SK-N-SH treated with all-trans-retinoic acid at 6 μM for 48 hours (cell line): Measurements from ENCODE around the gene ERGIC1.

Experiments used
- ARNTL ChIP-seq: fragments of 450-650 bp; formaldehyde crosslinking; IDR thresholded peaks from 2 replicates; pipeline ENCODE4 v1.5.0; 2020; ENCODE audit warnings: low read depth, mild to moderate bottlenecking, moderate library complexity, borderline replicate concordance
- BACH2 ChIP-seq: fragments of 250-450 bp; sonication (Bioruptor Pico); IDR thresholded peaks from 2 replicates; pipeline ENCODE4 v1.9.0; 2021; ENCODE audit warnings: mild to moderate bottlenecking, borderline replicate concordance
- CREB5 ChIP-seq: fragments of 250-450 bp; sonication (Bioruptor Pico); IDR thresholded peaks from 2 replicates; pipeline ENCODE4 v1.5.1; 2020; ENCODE audit warnings: low read depth, mild to moderate bottlenecking, moderate library complexity
- CSDC2 ChIP-seq: fragments of 250-450 bp; sonication (Bioruptor Pico); IDR thresholded peaks from 2 replicates; pipeline ENCODE4 v1.5.0; 2020; ENCODE audit warnings: mild to moderate bottlenecking, moderate library complexity
- CSRNP3 ChIP-seq: fragments of 250-450 bp; sonication (Bioruptor Pico); IDR thresholded peaks from 2 replicates; pipeline ENCODE4 v1.5.1; 2021; ENCODE audit warnings: mild to moderate bottlenecking, moderate library complexity
- ISL1 ChIP-seq: fragments of 250-450 bp; sonication (Bioruptor Pico); IDR thresholded peaks from 2 replicates; pipeline ENCODE4 v2.1.2; 2022; ENCODE audit warnings: mild to moderate bottlenecking, moderate library complexity
- OSR1 ChIP-seq: fragments of 250-450 bp; sonication (Bioruptor Pico); IDR thresholded peaks from 2 replicates; pipeline ENCODE4 v1.8.0; 2022; ENCODE audit warnings: moderate library complexity, mild to moderate bottlenecking, inconsistent platforms
- PATZ1 ChIP-seq: fragments of 250-450 bp; sonication (Bioruptor Pico); IDR thresholded peaks from 2 replicates; pipeline ENCODE4 v1.8.0; 2020; ENCODE audit warnings: mild to moderate bottlenecking, moderate library complexity, borderline replicate concordance
- SNAI2 ChIP-seq: fragments of 250-450 bp; sonication (Bioruptor Pico); IDR thresholded peaks from 2 replicates; pipeline ENCODE4 v1.5.0; 2020; ENCODE audit warnings: mild to moderate bottlenecking, moderate library complexity
- TCF4 ChIP-seq: fragments of 250-450 bp; sonication (Bioruptor Pico); IDR thresholded peaks from 2 replicates; pipeline ENCODE4 v1.8.0; 2021; ENCODE audit warnings: mild to moderate bottlenecking, moderate library complexity, borderline replicate concordance
- ZFP3 ChIP-seq: fragments of 250-450 bp; sonication (Bioruptor Pico); IDR thresholded peaks from 2 replicates; pipeline ENCODE4 v1.5.0; 2020; ENCODE audit warnings: mild to moderate bottlenecking, moderate library complexity
- ZFP30 ChIP-seq: fragments of 450-650 bp; formaldehyde crosslinking; IDR thresholded peaks from 2 replicates; pipeline ENCODE4 v1.5.0; 2022; ENCODE audit warnings: mild to moderate bottlenecking, moderate library complexity
- ZNF565 ChIP-seq: fragments of 450-650 bp; formaldehyde crosslinking; conservative IDR thresholded peaks from 2 replicates; pipeline ENCODE4 v1.5.0; 2020; ENCODE audit warnings: low read depth, mild to moderate bottlenecking, moderate library complexity
- ZNF8 ChIP-seq: fragments of 450-650 bp; formaldehyde crosslinking; IDR thresholded peaks from 2 replicates; pipeline ENCODE4 v1.5.0; 2020; ENCODE audit warnings: mild to moderate bottlenecking, moderate library complexity

- TF ChIP-seq ARNTL, result no peak
- TF ChIP-seq ZFP3, result no peak
- TF ChIP-seq BACH2 (CRISPR knock-in tag), result no peak
- no peak for TF ChIP-seq ZFP30
- TF ChIP-seq CSRNP3 (CRISPR knock-in tag), result no peak
- no peak for TF ChIP-seq ZNF565
- TF ChIP-seq ZNF8 (CRISPR knock-in tag), result no peak
- TF ChIP-seq PATZ1, result no peak
- no peak for TF ChIP-seq TCF4 (CRISPR knock-in tag)
- no peak for TF ChIP-seq CREB5 (CRISPR knock-in tag)
- TF ChIP-seq CSDC2 (CRISPR knock-in tag), result no peak
- no peak for TF ChIP-seq ISL1 (CRISPR knock-in tag)
- TF ChIP-seq SNAI2 (CRISPR knock-in tag), result no peak
- no peak for TF ChIP-seq OSR1 (CRISPR knock-in tag)
Measured at GRCh38 chr5:172860520-172861443, 26.7 kb downstream of the ERGIC1 start.
